HCT116 (cell line): ENCODE measurements around the gene RAP1GAP2.

Source experiments
- EGR1 ChIP-seq: IDR thresholded peaks from 2 replicates; pipeline ENCODE4 v1.6.1; 2012; ENCODE audit warnings: low read depth
- EZH2 ChIP-seq: fragments of 200-600 bp; sonication (generic); IDR thresholded peaks from 2 replicates; pipeline ENCODE4 v1.6.1; 2017; ENCODE audit warnings: antibody characterized with exemption, mixed run types
- EZH2phosphoT487 ChIP-seq: fragments of 200-600 bp; IDR thresholded peaks from 2 replicates; pipeline ENCODE4 v1.6.1; 2018; ENCODE audit warnings: antibody characterized with exemption, borderline replicate concordance
- POLR2A ChIP-seq: IDR thresholded peaks from 2 replicates; pipeline ENCODE4 v1.7.0; 2011; ENCODE audit warnings: borderline replicate concordance; ENCODE audit not compliant: insufficient read depth, insufficient read length; ENCODE audit errors: extremely low read depth
- POLR2AphosphoS5 ChIP-seq: IDR thresholded peaks from 2 replicates; pipeline ENCODE4 v1.6.1; 2011; ENCODE audit warnings: mild to moderate bottlenecking, low read depth, low read length, moderate library complexity
- RAD21 ChIP-seq: IDR thresholded peaks from 2 replicates; pipeline ENCODE4 v1.6.1; 2012; ENCODE audit warnings: low read depth, mild to moderate bottlenecking
- SIN3A ChIP-seq: IDR thresholded peaks from 2 replicates; pipeline ENCODE4 v1.6.1; 2012; ENCODE audit warnings: low read depth
- YY1 ChIP-seq: IDR thresholded peaks from 2 replicates; pipeline ENCODE4 v1.6.1; 2011; ENCODE audit warnings: low read length, low read depth, moderate library complexity, mild to moderate bottlenecking; ENCODE audit not compliant: insufficient replicate concordance; ENCODE audit errors: extremely low read depth
- ZFX ChIP-seq: fragments of 450-650 bp; IDR thresholded peaks from 2 replicates; pipeline ENCODE4 v1.6.1; 2017
- ZNF274 ChIP-seq: fragments of 200-500 bp; sonication (Bioruptor generic); IDR thresholded peaks from 2 replicates; pipeline ENCODE4 v1.6.1; 2014; ENCODE audit warnings: mild to moderate bottlenecking, low read depth, low read length, inconsistent platforms
- TF ChIP-seq, protein P1 (sequence below), 3 experiments: fragments of 200-600 bp in 1 of 3; sonication (generic) in 1 of 3; IDR thresholded peaks in 2 of 3; conservative IDR thresholded peaks in 1 of 3; 2 replicates each; pipeline ENCODE4 v1.5.1; 2012 to 2017; ENCODE audit warnings: low read depth in 2 of 3, low read length in 2 of 3, antibody characterized with exemption in 1 of 3, borderline replicate concordance in 1 of 3, control low read depth in 1 of 3, mild to moderate bottlenecking in 1 of 3, mixed read lengths in 1 of 3, mixed run types in 1 of 3, moderate library complexity in 1 of 3; ENCODE audit not compliant: insufficient read depth in 1 of 3
- TF ChIP-seq, protein P2 (sequence below): IDR thresholded peaks from 2 replicates; pipeline ENCODE4 v1.6.1; 2012; ENCODE audit warnings: low read depth
- TF ChIP-seq, protein P3 (sequence below): IDR thresholded peaks from 2 replicates; pipeline ENCODE4 v1.6.1; 2012
- TF ChIP-seq, protein P4 (sequence below): IDR thresholded peaks from 2 replicates; pipeline ENCODE4 v1.6.1; 2012

DNA sequence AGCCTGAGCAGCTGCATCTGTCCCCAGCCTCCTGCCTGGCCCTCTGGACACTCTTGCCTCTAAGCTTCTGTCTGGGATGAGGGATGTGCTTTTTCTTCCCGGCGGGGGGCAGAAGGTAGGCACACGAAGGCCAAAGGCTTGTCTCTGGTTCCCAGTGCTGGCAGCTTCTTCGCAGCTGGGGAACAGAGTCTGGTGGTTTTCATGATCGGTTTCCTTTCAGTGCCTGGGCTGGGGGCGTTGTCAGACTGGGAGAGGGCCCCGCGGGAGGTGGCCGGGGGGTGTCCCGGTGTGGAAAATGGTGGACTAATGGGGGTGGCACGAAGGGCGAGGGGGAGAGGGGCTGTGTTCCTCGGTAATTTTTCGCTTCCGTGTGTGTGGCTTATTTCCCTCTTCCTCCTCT, 988 bp downstream of the RAP1GAP2 start:
- TF ChIP-seq, protein P1, sequence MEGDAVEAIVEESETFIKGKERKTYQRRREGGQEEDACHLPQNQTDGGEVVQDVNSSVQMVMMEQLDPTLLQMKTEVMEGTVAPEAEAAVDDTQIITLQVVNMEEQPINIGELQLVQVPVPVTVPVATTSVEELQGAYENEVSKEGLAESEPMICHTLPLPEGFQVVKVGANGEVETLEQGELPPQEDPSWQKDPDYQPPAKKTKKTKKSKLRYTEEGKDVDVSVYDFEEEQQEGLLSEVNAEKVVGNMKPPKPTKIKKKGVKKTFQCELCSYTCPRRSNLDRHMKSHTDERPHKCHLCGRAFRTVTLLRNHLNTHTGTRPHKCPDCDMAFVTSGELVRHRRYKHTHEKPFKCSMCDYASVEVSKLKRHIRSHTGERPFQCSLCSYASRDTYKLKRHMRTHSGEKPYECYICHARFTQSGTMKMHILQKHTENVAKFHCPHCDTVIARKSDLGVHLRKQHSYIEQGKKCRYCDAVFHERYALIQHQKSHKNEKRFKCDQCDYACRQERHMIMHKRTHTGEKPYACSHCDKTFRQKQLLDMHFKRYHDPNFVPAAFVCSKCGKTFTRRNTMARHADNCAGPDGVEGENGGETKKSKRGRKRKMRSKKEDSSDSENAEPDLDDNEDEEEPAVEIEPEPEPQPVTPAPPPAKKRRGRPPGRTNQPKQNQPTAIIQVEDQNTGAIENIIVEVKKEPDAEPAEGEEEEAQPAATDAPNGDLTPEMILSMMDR (IDR thresholded peaks at IDR 0.05 in 2 of 3, conservative IDR thresholded peaks at IDR 0.05 in 1 of 3; ENCODE audit: borderline replicate concordance in 1 of 3, insufficient read depth in 1 of 3, low read depth in 2 of 3, low read length in 2 of 3): no peak
- TF ChIP-seq EZH2 (no peak), ZNF274 (no peak), EGR1 (no peak), RAD21 (no peak), EZH2phosphoT487 (no peak), POLR2A (no peak), SIN3A (no peak), ZFX (no peak), POLR2AphosphoS5 (no peak), YY1 (no peak)
- TF ChIP-seq, protein P2, sequence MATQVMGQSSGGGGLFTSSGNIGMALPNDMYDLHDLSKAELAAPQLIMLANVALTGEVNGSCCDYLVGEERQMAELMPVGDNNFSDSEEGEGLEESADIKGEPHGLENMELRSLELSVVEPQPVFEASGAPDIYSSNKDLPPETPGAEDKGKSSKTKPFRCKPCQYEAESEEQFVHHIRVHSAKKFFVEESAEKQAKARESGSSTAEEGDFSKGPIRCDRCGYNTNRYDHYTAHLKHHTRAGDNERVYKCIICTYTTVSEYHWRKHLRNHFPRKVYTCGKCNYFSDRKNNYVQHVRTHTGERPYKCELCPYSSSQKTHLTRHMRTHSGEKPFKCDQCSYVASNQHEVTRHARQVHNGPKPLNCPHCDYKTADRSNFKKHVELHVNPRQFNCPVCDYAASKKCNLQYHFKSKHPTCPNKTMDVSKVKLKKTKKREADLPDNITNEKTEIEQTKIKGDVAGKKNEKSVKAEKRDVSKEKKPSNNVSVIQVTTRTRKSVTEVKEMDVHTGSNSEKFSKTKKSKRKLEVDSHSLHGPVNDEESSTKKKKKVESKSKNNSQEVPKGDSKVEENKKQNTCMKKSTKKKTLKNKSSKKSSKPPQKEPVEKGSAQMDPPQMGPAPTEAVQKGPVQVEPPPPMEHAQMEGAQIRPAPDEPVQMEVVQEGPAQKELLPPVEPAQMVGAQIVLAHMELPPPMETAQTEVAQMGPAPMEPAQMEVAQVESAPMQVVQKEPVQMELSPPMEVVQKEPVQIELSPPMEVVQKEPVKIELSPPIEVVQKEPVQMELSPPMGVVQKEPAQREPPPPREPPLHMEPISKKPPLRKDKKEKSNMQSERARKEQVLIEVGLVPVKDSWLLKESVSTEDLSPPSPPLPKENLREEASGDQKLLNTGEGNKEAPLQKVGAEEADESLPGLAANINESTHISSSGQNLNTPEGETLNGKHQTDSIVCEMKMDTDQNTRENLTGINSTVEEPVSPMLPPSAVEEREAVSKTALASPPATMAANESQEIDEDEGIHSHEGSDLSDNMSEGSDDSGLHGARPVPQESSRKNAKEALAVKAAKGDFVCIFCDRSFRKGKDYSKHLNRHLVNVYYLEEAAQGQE: no peak
- TF ChIP-seq, protein P3, sequence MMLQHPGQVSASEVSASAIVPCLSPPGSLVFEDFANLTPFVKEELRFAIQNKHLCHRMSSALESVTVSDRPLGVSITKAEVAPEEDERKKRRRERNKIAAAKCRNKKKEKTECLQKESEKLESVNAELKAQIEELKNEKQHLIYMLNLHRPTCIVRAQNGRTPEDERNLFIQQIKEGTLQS: no peak
- TF ChIP-seq, protein P4, sequence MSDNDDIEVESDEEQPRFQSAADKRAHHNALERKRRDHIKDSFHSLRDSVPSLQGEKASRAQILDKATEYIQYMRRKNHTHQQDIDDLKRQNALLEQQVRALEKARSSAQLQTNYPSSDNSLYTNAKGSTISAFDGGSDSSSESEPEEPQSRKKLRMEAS: no peak
